SJCRH30 (cell line): ENCODE measurements around the gene S100A6. TPM values are rescaled to one million over a fixed set of nuclear protein-coding genes. Genes with fewer than 3 reads are reported as not detected.

Experiments used
- DNase-seq, 2 experiments: peaks; one replicate each; pipeline ENCODE4 v3.0.0-alpha.2; 2015 to 2020
- H3K27ac ChIP-seq: fragments of 250-450 bp; sonication (Bioruptor Pico); 2 replicates; pipeline ENCODE4 v1.5.1; 2020; ENCODE audit warnings: mild to moderate bottlenecking, moderate library complexity
- H3K27me3 ChIP-seq: fragments of 250-450 bp; sonication (Bioruptor Pico); 2 replicates; pipeline ENCODE4 v1.5.1; 2020; ENCODE audit warnings: mild to moderate bottlenecking, moderate library complexity
- H3K36me3 ChIP-seq: fragments of 250-450 bp; sonication (Bioruptor Pico); 2 replicates; pipeline ENCODE4 v1.5.1; 2020; ENCODE audit warnings: mild to moderate bottlenecking, moderate library complexity
- H3K4me1 ChIP-seq: fragments of 250-450 bp; sonication (Bioruptor Pico); 2 replicates; pipeline ENCODE4 v1.5.1; 2020; ENCODE audit warnings: mild to moderate bottlenecking, moderate library complexity
- H3K4me3 ChIP-seq: fragments of 250-450 bp; sonication (Bioruptor Pico); 2 replicates; pipeline ENCODE4 v1.5.1; 2020; ENCODE audit warnings: mild to moderate bottlenecking, moderate library complexity
- H3K9me3 ChIP-seq: fragments of 250-450 bp; sonication (Bioruptor Pico); replicated peaks from 2 replicates; pipeline ENCODE4 v1.5.1; 2020; ENCODE audit warnings: mild to moderate bottlenecking, moderate library complexity
- total RNA-seq: library from RNA; depleted of rRNA; stranded (reverse); fragments of >200 nt; shearing (Covaris generic); gene quantifications from 2 replicates; pipeline ENCODE4 v1.2.3, GENCODE V29; 2014

Gene S100A6
- total RNA-seq, 1 experiment from 2014 or later, result 38.8 TPM

DNA sequence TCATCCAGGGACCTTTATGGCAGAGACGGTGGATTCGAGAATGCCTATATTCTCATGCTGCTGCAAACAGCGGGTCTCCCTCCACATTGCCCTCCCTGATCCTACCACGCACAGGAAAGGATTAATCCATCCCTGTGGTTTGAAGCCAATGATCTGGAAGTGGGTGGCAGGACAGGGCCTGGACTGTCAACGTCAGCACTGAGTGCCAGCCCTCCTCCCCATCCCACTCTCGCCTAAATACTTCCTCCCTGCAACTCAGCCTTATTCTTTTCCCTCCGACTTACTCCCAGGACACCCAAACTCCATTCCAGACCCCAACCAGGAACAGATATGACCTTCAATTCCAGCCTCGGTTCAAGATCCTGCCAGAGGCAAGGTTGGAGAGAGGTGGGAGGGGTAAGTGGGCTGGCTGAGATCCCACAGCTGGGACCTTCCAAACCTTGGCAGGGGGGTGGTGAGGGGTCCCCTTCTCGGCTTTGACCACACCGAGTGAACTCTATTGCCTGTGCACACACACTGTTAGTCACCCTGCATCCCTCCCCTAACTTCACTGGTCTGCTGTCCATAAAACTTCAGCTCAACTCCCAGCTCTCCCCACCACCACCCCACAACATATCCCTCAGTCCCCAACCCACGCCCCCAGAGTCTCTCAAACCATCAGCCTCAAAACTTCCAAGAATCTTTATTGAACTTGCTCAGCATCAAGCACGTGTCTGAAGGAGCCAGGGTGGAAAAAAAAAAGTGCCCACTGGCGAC lies 7.3 kb upstream of the S100A6 start:
- Histone ChIP-seq H3K27me3 (no peaks in the 10 kb centered on the region), H3K4me3 (no peak overlapping the region), H3K27ac (no peak overlapping the region), H3K36me3 (no peaks in the 10 kb centered on the region), H3K9me3 (no peaks in the 10 kb centered on the region), H3K4me1 (peaks cover 7% of the 10 kb centered on the region; the same call in 1 of the 2 replicates)
- DNase-seq, result no peak

DNA sequence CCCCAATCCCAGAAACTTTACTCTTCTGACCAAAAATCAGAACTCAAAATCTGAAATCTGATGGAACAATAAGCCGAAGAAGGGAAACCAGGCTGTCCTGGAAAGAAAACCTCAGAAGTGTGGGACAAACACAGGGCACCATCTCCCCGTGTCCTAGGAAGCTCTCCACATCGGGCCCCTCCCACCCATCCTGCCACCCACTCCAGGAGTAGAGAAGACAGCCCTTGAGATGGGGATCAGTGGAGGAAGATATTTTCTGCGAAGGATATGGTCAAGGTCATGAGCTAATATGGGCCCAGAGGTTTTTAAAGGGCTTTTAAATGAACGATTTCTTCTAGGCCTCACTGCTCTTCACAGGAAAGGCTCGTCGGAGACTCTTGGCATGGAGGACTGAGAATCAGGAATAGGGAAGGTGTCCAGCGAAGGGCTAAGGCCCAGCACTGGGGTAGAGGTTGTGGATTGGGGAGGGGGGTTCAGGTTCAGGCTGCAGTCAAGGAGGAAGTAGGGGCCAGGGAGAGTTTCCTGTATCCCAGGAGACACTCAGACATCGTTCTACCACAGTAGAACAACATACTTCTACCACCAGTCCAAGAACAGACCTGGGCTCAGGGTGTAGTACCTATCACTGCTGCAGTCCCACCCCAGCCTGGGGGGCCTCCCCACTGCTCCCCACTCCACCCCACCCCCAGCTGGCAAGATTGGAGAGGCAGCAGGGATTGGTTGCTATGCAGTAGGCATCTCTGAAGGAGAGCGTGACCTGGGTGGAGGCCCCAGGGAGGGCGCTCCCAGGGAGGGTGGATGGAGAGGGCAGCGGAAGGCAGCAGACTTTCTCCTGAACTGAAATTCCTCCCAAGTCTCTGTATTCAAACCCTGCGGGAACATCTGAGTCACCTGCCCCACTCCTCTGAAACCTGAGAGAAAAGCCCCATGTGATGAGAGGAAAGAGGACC lies 6.1 kb upstream of the S100A6 start:
- H3K4me3 ChIP-seq, result no peak overlapping the region
- no peaks in the 10 kb centered on the region for H3K36me3 ChIP-seq
- no peak for DNase-seq
- no peak overlapping the region for H3K27ac ChIP-seq
- H3K4me1 ChIP-seq, result peaks cover 9% of the 10 kb centered on the region
- no peaks in the 10 kb centered on the region for H3K27me3 ChIP-seq
- H3K9me3 ChIP-seq, result no peaks in the 10 kb centered on the region

DNA sequence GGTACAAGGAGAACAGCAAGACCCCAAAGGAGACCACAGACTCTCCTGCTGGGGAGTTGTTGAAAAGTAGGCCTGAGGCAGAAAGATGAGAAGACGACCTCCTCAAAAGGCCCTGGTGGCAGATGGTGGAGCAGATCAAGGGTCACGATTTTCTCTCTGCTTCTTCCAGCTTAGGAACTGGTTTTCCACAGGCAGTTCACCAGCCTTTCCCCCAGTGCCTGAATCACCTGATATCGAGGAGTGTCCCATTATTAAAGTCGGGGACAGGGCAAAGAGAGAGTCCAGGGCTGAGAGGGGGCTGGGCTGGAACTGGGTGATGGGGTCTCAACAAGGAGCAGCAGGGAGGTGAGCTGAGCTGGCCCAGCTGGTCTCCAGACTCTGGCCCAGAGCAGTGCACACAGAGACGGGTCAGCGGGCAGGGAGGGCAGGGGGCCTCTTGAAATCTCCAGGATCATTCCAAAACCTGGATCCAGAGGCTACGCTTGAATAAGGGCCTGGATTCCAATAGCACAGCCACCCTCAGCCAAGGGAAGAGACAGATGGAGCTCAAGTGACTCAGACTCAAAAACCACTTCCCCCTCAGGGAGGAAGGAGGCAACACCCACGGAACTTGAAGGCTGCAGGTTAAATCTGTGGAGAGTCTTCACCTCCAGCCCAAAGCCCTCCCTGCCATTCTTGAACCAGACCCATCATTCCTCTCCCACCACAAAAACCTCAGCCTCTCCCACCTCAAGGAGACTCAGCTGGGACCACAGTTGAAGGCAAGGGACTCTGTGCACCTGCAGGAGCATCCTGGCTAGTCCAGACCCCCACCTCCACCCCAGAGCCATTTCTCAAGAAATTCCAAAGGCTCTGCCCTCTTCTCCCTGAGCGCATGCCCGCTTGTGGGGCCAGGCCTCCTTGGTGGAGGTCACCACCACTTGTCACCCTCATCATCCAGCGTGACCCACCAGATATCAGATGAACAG lies 4.9 kb upstream of the S100A6 start, which contains the start of gene S100A5:
S100A5 (minus strand) TSS at position 541 of the 968 bp plus-strand sequence. CDS start 743 bp downstream, outside the sequence.
- no peaks in the 10 kb centered on the region for H3K36me3 ChIP-seq
- H3K4me3 ChIP-seq, result no peak within 1 kb of the TSS
- H3K9me3 ChIP-seq, result no peaks in the 10 kb centered on the region
- no peaks in the 10 kb centered on the region for H3K27me3 ChIP-seq
- H3K27ac ChIP-seq, result no peak within 1 kb of the TSS
- peaks cover 15% of the 10 kb centered on the region for H3K4me1 ChIP-seq
- peak in 1 of 2 experiments; percentile 44 for DNase-seq

DNA sequence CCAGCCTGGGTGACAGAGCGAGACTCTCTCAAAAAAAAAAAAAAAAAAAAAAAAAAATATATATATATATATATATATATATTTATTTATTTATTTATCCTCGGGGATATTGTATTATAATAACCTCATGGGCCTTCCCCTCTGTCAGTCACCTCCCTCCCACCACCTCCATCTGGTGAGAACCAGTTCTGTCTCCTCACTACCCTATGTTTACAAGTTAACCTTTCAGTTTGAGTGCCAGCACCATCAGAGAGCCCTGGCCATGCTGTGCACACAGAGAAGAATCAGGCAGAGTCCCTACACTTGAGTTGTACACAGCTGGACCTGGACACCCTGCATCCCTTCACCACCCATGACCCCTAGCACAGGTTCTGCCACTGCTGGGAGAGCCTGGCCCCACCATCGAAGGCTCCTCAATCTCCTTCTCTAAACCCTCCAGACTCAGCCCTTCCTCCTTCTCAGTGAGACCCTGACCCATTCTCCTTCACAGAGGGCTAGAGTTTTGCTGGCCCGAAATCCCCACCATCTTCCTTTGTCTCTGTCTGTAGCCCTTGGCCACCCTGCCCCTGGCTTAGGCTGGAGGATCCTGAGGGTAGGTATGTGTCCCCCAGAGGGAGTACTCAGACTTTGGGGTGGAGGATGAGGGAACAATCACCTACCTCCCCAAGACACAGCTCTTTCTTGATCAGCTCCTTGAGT lies 3.8 kb upstream of the S100A6 start:
- no peak overlapping the region for H3K27ac ChIP-seq
- no peak for DNase-seq
- no peak overlapping the region for H3K4me3 ChIP-seq
- H3K27me3 ChIP-seq, result no peaks in the 10 kb centered on the region
- H3K4me1 ChIP-seq, result peaks cover 18% of the 10 kb centered on the region
- H3K9me3 ChIP-seq, result no peaks in the 10 kb centered on the region
- no peaks in the 10 kb centered on the region for H3K36me3 ChIP-seq

DNA sequence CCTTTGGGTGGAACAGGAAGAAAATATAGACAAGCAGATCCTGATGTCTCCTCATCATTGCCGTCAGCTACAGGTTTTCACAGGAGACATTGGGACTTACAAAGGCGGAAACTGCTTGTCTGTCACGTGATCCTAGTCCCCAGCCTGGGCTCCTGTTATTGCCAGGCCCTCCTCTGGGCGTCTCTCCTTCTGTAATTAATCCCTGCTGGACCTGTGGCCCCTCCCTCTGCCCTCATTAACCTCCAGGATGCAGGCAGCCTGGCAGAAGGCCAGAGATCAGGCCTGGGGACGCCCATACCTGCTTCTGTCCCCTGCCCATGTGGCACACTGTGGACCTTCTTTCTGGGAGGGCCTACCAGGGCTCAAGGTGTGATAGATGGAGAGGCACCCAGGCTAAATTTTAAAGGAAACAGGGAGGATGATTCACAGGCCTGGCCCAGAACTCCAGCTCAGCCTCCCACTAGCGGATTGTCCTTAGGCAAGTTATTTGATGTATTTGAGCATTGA lies 2.6 kb upstream of the S100A6 start:
- H3K4me1 ChIP-seq, result peaks cover 30% of the 10 kb centered on the region
- no peaks in the 10 kb centered on the region for H3K27me3 ChIP-seq
- no peaks in the 10 kb centered on the region for H3K9me3 ChIP-seq
- H3K36me3 ChIP-seq, result no peaks in the 10 kb centered on the region
- DNase-seq, result no peak
- H3K4me3 ChIP-seq, result no peak overlapping the region
- H3K27ac ChIP-seq, result no peak overlapping the region

DNA sequence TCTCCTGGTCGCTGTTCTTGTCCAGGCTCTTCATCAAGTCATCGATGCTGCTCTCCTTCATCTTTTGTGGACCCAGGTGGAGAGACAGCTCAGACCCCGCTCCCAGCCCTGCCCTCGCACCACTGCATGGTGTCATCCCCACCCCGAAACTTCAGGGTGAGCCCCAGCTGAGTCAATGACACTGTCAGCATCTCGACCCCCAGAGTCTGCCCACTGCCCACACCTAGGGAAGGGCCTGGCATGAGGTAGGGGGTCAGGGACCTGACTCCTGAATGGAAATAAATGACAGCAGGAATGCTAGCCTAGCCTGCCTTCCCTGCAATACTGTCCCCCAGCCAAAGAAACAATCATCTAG lies 1.6 kb upstream of the S100A6 start:
- no peak overlapping the region for H3K27ac ChIP-seq
- no peaks in the 10 kb centered on the region for H3K36me3 ChIP-seq
- no peak overlapping the region for H3K4me3 ChIP-seq
- no peak for DNase-seq
- H3K9me3 ChIP-seq, result no peaks in the 10 kb centered on the region
- peaks cover 35% of the 10 kb centered on the region for H3K4me1 ChIP-seq
- no peaks in the 10 kb centered on the region for H3K27me3 ChIP-seq

DNA sequence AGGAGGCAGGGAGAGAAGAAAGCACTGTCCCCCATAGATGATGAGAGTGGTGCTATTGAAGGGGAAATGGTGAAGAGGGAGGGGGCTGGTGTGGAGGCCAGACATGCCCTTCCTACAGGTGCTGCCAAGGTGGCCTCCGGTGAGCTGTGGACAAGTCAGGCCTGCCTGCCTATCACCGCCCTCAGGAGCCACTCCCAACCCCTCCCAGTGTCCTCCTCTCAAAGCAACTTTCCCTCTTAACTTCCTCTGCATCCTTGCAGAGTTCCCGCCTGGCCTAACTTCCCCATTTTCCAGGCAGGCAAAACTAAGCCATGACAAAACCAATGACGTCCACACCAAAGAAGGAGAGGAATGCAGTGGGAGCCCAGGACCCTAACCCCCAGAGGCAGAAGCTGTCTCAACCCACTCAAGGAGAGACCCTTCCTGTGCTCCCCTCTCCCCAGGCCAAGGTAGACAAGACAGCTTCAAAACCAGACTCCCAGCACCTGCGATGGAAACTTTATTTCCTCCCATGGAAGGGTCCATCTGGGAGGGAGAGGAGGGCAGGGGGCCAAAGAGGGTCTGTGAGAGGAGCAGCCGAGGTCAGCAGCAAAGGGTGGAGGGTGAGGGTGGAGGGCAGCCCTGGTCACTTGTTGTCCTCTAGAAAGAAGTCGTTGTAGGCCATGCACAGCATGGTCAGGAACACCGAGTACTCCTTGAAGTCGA lies 1.0 kb upstream of the S100A6 start:
- no peaks in the 10 kb centered on the region for H3K9me3 ChIP-seq
- H3K4me3 ChIP-seq, result peak overlapping the region; percentile 68
- H3K27me3 ChIP-seq, result no peaks in the 10 kb centered on the region
- DNase-seq, result no peak
- H3K36me3 ChIP-seq, result no peaks in the 10 kb centered on the region
- peak overlapping the region; percentile 60 for H3K27ac ChIP-seq
- H3K4me1 ChIP-seq, result peaks cover 39% of the 10 kb centered on the region

DNA sequence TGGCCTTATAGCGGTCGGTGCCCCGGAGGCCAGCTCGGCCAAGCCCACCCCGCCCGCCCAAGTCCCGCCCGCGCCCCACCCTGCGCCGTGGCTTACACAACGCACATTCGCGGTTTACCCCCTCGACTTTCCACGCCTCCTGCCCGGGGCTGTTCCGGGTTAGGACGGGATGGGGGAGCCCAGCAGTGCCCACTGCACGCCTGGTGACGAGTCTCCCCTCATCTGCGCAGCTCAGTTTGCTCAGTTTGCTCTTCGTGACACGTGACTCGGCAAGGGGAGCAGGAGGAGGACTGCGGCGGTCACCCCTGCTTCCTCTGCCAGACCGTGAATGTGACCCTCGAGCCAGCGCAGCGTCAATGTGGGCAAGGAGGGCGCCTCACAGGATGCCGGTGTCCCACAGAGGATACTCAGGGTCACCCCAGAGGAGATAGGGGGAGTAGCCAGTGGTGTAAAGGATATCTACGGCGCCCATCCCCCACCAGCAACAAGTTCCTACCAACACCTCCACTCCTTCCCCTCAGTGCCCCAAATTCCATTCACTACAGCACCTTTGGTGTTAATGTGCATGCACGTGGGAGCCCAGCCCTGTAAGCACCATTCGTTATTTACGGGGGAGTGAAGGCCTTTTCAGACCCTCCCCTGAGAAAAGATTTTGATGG lies 350 bp upstream of the S100A6 start:
- H3K27ac ChIP-seq, result peak overlapping the region; percentile 61
- peak overlapping the region; percentile 68 for H3K4me3 ChIP-seq
- no peaks in the 10 kb centered on the region for H3K27me3 ChIP-seq
- H3K9me3 ChIP-seq, result no peaks in the 10 kb centered on the region
- no peaks in the 10 kb centered on the region for H3K36me3 ChIP-seq
- H3K4me1 ChIP-seq, result peaks cover 39% of the 10 kb centered on the region
- peak; percentile 78 to 80 for DNase-seq

DNA sequence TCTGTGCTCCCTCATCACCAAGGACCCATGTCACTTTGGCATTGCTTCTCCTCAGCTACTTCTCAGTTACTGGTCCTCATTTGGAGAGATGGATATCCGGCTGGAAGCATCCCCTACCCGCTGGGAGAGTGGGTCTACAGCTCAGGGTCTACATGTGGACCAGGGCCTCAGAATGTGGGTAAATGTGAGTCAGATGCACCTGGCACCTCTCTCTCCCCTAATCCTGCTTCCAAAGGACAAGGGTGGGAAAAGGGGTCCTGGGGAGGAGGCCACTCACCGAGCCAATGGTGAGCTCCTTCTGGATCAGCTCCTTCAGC lies 908 bp downstream of the S100A6 start:
- peak overlapping the region; percentile 68; the same call in 1 of the 2 replicates for H3K4me3 ChIP-seq
- DNase-seq, result no peak

DNA sequence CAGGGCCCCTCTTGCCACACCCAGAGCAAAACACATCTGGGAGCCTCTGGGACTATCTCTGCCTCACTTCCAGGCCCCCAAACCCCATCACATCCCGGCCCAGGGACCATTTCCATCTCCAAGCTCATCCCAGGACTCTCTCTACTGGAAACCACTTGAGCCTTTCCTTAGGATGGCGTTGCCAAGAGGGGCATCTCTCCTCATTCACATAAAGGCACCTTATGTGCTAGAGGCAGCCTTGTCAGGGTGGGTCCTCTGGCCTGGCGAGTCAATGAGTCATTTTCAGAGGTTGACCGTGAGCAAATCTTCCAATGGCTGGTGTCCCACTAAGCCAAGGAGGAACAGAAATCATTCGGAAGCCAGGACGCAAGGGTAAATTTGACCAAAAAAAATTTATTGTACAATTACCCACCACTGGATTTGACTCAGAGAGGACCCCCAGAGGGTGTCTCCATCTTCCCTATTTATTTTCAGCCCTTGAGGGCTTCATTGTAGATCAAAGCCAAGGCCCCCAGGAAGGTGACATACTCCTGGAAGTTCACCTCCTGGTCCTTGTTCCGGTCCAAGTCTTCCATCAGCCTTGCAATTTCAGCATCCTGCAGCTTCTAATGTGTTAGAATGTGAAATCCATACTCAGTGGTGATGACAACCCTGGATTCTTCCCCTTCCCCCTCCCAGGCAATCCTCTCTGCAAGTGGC lies 1.4 kb downstream of the S100A6 start:
- Histone ChIP-seq H3K27ac (peak overlapping the region; percentile 64), H3K36me3 (no peaks in the 10 kb centered on the region), H3K27me3 (no peaks in the 10 kb centered on the region), H3K9me3 (no peaks in the 10 kb centered on the region), H3K4me3 (peak overlapping the region; percentile 39), H3K4me1 (peaks cover 35% of the 10 kb centered on the region)
- no peak for DNase-seq

More for the DNA sequence above, 908 bp downstream of the S100A6 start:
- Histone ChIP-seq H3K9me3 (no peaks in the 10 kb centered on the region), H3K27me3 (no peaks in the 10 kb centered on the region), H3K27ac (no peak overlapping the region), H3K36me3 (no peaks in the 10 kb centered on the region), H3K4me1 (peaks cover 35% of the 10 kb centered on the region)

DNA sequence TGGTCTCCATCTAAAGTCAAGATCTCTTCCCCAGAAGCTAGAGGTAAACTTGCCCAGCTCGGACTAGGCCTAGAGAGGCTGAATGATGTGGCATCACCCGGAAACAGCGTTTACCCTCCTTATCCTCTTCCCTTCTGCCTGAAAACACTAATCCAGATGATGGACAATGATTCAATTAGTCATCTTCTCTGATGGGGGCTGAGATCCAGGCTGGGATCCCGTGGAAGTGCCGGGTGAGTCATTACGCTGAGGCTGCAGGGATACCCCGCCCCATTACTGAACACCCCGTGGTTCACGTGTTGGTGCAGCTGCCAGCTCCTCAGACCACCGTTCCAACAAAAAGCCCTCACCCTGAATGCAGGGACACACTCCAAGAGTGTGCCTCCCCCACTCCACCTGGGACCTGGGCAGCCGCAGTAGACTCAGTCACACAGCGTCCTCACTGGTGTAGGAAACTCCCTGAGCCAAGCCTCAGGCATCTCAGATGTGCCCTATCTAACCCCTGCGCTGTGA lies 2.0 kb downstream of the S100A6 start:
- H3K4me3 ChIP-seq, result peak overlapping the region; percentile 39
- no peaks in the 10 kb centered on the region for H3K27me3 ChIP-seq
- peak; percentile 60 to 61 for DNase-seq
- no peaks in the 10 kb centered on the region for H3K36me3 ChIP-seq
- H3K4me1 ChIP-seq, result peaks cover 35% of the 10 kb centered on the region
- H3K27ac ChIP-seq, result peak overlapping the region; percentile 64
- H3K9me3 ChIP-seq, result no peaks in the 10 kb centered on the region
